Activated CD8-positive, alpha-beta T cell treated with anti-CD3 and anti-CD28 coated beads for 36 hours (primary cell): ENCODE results near the gene SLC35A3. TPM values are rescaled to one million over a fixed set of nuclear protein-coding genes. Genes with fewer than 3 reads are reported as not detected.

Experiments
- ATAC-seq: fragments of 200-7000 bp; cut with Tn5 transposase; one replicate; pipeline ENCODE4 v1.10.0; 2021; ENCODE audit warnings: mild to moderate bottlenecking, moderate library complexity
- CTCF ChIA-PET: fragments of 350-600 bp; sonication (Branson Sonifier 250); formaldehyde crosslinking; loops from one replicate; lab custom pipeline; 2021; ENCODE audit warnings: antibody characterized with exemption; lab: Charles Lee
- POLR2A ChIA-PET: fragments of 350-600 bp; sonication (Branson Sonifier 250); formaldehyde crosslinking; loops from one replicate; lab custom pipeline; 2021; ENCODE audit warnings: antibody characterized with exemption; lab: Charles Lee
- DNase-seq: peaks from one replicate; pipeline ENCODE4 v3.0.0-alpha.2; 2020
- H3K27ac Mint-ChIP-seq: one replicate; pipeline ENCODE4 v1.8.0; 2021; ENCODE audit warnings: mild to moderate bottlenecking, mixed read lengths
- H3K27me3 Mint-ChIP-seq: one replicate; pipeline ENCODE4 v1.8.0; 2021; ENCODE audit warnings: mixed read lengths
- H3K36me3 Mint-ChIP-seq: one replicate; pipeline ENCODE4 v1.8.0; 2021; ENCODE audit warnings: low read depth, mixed read lengths
- H3K4me1 Mint-ChIP-seq: one replicate; pipeline ENCODE4 v1.8.0; 2021; ENCODE audit warnings: low read depth, mixed read lengths
- H3K4me3 Mint-ChIP-seq: one replicate; pipeline ENCODE4 v1.8.0; 2021; ENCODE audit warnings: mild to moderate bottlenecking, moderate library complexity, mixed read lengths
- H3K9me3 Mint-ChIP-seq: one replicate; pipeline ENCODE4 v1.8.0; 2021; ENCODE audit warnings: mixed read lengths
- intact Hi-C: fragments of 100-400 bp; cut with micrococcal nuclease; formaldehyde crosslinking; loops from one replicate; pipeline ENCODE4 v1.10.0; 2022
- total RNA-seq, 2 experiments: library from RNA; stranded (reverse); gene quantifications; one replicate each; pipeline ENCODE4 v1.2.3, GENCODE V29; 2021
- TF ChIP-seq, protein P1 (sequence below): fragments of 200-600 bp; IDR thresholded peaks from one replicate; pipeline ENCODE4 v1.8.0; 2022; ENCODE audit warnings: antibody characterized with exemption, mild to moderate bottlenecking

Gene SLC35A3
- total RNA-seq, 2 experiments from 2014 or later, result 17.5 to 19.3 TPM

DNA sequence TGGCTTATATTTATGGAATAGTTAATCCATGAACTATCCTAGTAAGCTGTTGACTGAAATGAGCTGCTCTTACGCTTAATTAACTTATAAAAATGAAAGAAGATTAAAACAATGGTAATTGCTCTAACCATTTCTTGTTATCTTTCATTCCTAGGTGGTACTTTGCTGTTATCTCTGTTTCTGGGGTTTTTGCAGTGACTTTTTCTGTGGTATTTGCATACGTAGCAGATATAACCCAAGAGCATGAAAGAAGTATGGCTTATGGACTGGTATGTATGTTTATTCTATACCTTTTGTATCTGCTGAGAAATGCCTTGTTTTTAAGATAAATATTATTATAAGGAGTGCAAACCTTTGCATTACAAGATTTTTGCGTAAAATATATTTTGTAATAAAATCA lies 91.9 kb downstream of the SLC35A3 start:
- CTCF ChIA-PET, result no interaction called here

DNA sequence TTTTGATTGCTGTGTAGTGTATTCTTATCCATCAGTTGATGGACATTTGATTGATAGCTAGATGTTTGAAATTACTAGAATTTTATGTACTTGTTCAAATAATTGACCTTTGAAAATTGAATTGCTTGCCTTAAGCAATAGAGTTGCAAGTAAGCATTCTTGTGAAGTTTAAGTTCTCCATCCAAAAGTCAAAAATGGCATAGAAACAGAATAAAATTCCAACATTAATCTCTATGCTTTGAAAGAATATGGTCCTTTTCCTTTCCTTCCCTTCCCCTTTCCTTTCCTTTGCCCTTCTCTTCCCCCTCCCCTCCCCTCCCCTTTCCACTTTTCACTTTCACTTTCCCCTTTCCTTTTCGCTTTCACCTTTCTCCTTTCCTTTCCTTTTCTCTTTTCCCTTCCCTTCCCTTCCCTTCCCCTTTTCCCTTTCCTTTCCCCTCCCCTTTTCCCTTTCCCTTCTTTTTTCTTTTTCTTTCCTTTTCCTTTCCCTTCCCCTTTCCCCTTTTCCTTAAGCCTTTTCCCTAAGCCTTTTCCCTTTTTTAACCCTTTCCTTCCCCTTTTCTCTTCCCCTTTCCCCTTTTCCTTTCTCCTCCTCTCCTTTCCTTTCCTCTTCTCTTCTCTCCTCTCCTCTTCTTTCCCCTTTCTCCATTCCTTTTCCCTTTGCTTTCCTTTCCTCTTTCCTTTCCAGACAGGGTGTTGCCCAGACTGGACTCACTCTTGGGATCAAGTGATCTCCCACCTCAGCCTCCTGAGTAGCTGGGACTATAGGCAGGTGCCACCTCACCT lies 95.6 kb downstream of the SLC35A3 start:
- TF ChIP-seq, protein P1, sequence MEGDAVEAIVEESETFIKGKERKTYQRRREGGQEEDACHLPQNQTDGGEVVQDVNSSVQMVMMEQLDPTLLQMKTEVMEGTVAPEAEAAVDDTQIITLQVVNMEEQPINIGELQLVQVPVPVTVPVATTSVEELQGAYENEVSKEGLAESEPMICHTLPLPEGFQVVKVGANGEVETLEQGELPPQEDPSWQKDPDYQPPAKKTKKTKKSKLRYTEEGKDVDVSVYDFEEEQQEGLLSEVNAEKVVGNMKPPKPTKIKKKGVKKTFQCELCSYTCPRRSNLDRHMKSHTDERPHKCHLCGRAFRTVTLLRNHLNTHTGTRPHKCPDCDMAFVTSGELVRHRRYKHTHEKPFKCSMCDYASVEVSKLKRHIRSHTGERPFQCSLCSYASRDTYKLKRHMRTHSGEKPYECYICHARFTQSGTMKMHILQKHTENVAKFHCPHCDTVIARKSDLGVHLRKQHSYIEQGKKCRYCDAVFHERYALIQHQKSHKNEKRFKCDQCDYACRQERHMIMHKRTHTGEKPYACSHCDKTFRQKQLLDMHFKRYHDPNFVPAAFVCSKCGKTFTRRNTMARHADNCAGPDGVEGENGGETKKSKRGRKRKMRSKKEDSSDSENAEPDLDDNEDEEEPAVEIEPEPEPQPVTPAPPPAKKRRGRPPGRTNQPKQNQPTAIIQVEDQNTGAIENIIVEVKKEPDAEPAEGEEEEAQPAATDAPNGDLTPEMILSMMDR, result no peak
- intact Hi-C loops, result no loop called here
- Mint-ChIP-seq H3K36me3 (peaks cover 56% of the 10 kb centered on the region), H3K27ac (peak overlapping the region; percentile 84), H3K9me3 (no peaks in the 10 kb centered on the region), H3K4me3 (no peak overlapping the region), H3K27me3 (no peaks in the 10 kb centered on the region), H3K4me1 (peaks cover 27% of the 10 kb centered on the region)
- ATAC-seq (no peak), DNase-seq (no peak)
- POLR2A ChIA-PET, result no interaction called here
- CTCF ChIA-PET, result no interaction called here

More for the DNA sequence above, 91.9 kb downstream of the SLC35A3 start:
- intact Hi-C loops, result no loop called here
- TF ChIP-seq, protein P1, result no peak
- POLR2A ChIA-PET, result no interaction called here
- no peak for ATAC-seq
- H3K4me1 Mint-ChIP-seq, result peaks cover 25% of the 10 kb centered on the region
- no peaks in the 10 kb centered on the region for H3K27me3 Mint-ChIP-seq
- DNase-seq, result no peak
- H3K36me3 Mint-ChIP-seq, result peaks cover 46% of the 10 kb centered on the region
- no peaks in the 10 kb centered on the region for H3K9me3 Mint-ChIP-seq
- H3K27ac Mint-ChIP-seq, result no peak overlapping the region
- no peak overlapping the region for H3K4me3 Mint-ChIP-seq

GRCh38 chr1:100065969-100066227 lies 96.1 kb downstream of the SLC35A3 start:
- no peak overlapping the region for H3K4me3 Mint-ChIP-seq
- DNase-seq (no peak), ATAC-seq (no peak)
- POLR2A ChIA-PET, result no interaction called here
- CTCF ChIA-PET, result no interaction called here
- intact Hi-C loops, result no loop called here
- peaks cover 30% of the 10 kb centered on the region for H3K4me1 Mint-ChIP-seq
- peaks cover 58% of the 10 kb centered on the region for H3K36me3 Mint-ChIP-seq
- H3K27ac Mint-ChIP-seq, result peak overlapping the region; percentile 84
- H3K9me3 Mint-ChIP-seq, result no peaks in the 10 kb centered on the region
- H3K27me3 Mint-ChIP-seq, result no peaks in the 10 kb centered on the region
- TF ChIP-seq, protein P1, result no peak

DNA sequence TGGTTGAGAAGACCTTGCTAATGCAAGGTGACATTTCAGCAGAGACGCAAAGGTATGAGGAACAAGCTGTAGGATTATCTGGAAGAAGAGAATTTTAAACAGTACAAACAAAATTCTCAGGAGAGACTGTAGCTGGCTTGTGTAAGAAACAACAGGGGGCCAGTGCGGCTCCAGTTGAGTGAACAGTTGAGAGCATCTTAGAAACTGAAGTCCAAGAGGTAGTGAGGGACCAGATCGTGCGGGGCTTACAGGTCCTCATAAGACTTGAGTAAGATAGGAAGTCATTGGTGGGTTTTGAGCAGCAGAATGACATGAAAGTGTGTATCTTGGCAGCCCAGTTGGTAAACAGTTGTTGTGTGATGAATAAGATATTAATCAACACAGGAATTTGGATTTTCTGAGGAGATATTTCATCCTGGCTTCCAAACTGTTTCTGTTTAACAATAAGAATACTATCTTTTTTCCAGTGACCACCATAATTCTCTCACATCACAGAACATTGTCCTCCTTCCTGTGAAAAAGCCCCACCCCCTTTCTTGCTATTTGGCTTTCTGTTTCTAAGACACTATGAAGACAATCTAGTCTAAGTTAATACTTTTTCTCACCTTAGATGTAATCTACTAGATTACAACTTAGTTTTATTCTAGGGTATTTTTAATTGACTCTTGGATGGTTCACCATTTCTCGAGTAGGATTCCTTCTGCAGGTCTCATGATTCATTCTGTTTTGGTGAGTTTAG lies 100.6 kb downstream of the SLC35A3 start:
- DNase-seq (no peak), ATAC-seq (no peak)
- no peaks in the 10 kb centered on the region for H3K9me3 Mint-ChIP-seq
- H3K4me3 Mint-ChIP-seq, result no peak overlapping the region
- TF ChIP-seq, protein P1, result no peak
- H3K4me1 Mint-ChIP-seq, result peaks cover 23% of the 10 kb centered on the region
- H3K36me3 Mint-ChIP-seq, result peaks cover 60% of the 10 kb centered on the region
- intact Hi-C loops, result no loop called here
- POLR2A ChIA-PET, result no interaction called here
- H3K27ac Mint-ChIP-seq, result peak overlapping the region; percentile 6
- CTCF ChIA-PET, result interaction anchor here (1.0 kb wide), 1 partner anchor 25 kb away, joined by 3 read pairs; no protein-coding TSS in a partner anchor
- H3K27me3 Mint-ChIP-seq, result no peaks in the 10 kb centered on the region

DNA sequence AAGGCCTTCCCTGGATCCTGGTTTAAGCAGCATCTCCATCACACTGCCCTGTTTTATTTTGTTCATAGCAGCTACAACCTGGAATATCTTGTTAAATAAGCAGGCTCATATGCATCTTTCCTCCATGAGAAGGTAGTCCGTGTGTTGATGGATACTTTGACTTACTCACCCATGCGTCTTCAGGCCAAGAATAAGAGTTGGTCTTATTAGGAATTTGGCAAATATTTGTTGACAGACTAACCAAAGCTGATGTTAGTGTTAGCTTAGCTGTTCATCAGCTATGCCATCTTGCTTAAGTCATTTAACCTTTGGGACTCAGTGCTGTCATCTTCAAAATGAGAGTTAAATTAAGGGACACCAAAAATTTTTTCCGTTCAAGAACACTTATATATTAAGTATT lies 103.7 kb downstream of the SLC35A3 start:
- CTCF ChIA-PET, result interaction anchor here (1.2 kb wide), 1 partner anchor 9 kb away, joined by 3 read pairs; no protein-coding TSS in a partner anchor
- TF ChIP-seq, protein P1, result no peak
- H3K9me3 Mint-ChIP-seq, result no peaks in the 10 kb centered on the region
- H3K4me3 Mint-ChIP-seq, result no peak overlapping the region
- intact Hi-C loops, result no loop called here
- peaks cover 23% of the 10 kb centered on the region for H3K4me1 Mint-ChIP-seq
- no peak for ATAC-seq
- no peak for DNase-seq
- H3K36me3 Mint-ChIP-seq, result peaks cover 55% of the 10 kb centered on the region
- H3K27me3 Mint-ChIP-seq, result no peaks in the 10 kb centered on the region
- H3K27ac Mint-ChIP-seq, result no peak overlapping the region
- POLR2A ChIA-PET, result no interaction called here
